Endothelial cell of umbilical vein (primary cell): ENCODE measurements around the gene DUSP28. TPM values are rescaled to one million over a fixed set of nuclear protein-coding genes. Genes with fewer than 3 reads are reported as not detected.

Experiments used
- BruUV-seq: library from RNA; stranded (reverse); fragments of 400-500 nt; replicated peaks from 2 replicates; lab custom pipeline; 2021; lab: Mats Ljungman, UMichigan
- CTCF ChIA-PET: fragments of 300-600, 350-600 bp; sonication (Branson Sonifier 250); formaldehyde crosslinking; loops from one replicate; lab custom pipeline; 2021; ENCODE audit warnings: antibody characterized with exemption, inconsistent platforms; lab: Charles Lee
- POLR2A ChIA-PET: fragments of 300-600, 350-600 bp; sonication (Branson Sonifier 250); formaldehyde crosslinking; loops from one replicate; lab custom pipeline; 2021; ENCODE audit warnings: antibody characterized with exemption, inconsistent platforms; lab: Charles Lee
- DNase-seq: peaks from one replicate; pipeline ENCODE4 v3.0.0-alpha.2; 2011; ENCODE audit warnings: low read depth, low spot score
- FAIRE-seq: peaks from 2 replicates; lab custom pipeline; 2011; peaks lifted over from hg19 to GRCh38; lab: Jason Lieb, UNC
- H2AFZ ChIP-seq: 2 replicates; pipeline ENCODE4 v1.6.0; 2012; ENCODE audit warnings: low read depth, low read length, control low read depth, inconsistent platforms
- H3K27ac ChIP-seq: 2 replicates; pipeline ENCODE4 v1.5.1; 2011; ENCODE audit warnings: low read depth, mild to moderate bottlenecking, control low read depth, low read length, moderate library complexity; ENCODE audit not compliant: insufficient read depth
- H3K27me3 ChIP-seq, 2 experiments: 2 replicates each; pipeline versions ENCODE4 v1.6.0 to v1.6.1; 2011; ENCODE audit warnings: low read length in 2 of 2, mixed read lengths in 1 of 2; ENCODE audit not compliant: control insufficient read depth in 2 of 2, insufficient read depth in 2 of 2
- H3K36me3 ChIP-seq, 2 experiments: 2 replicates in 1 of 2; 3 replicates in 1 of 2; pipeline ENCODE4 v1.5.1; 2011; ENCODE audit warnings: low read length in 2 of 2, mild to moderate bottlenecking in 1 of 2, moderate library complexity in 1 of 2; ENCODE audit not compliant: control insufficient read depth in 2 of 2, insufficient read depth in 2 of 2; ENCODE audit errors: extremely low read depth in 1 of 2
- H3K4me1 ChIP-seq: 3 replicates; pipeline ENCODE4 v1.5.1; 2011; ENCODE audit warnings: mild to moderate bottlenecking, low read length; ENCODE audit not compliant: control insufficient read depth, insufficient read depth; ENCODE audit errors: extremely low read depth
- H3K4me2 ChIP-seq: 2 replicates; pipeline ENCODE4 v1.6.1; 2011; ENCODE audit warnings: low read length, control low read depth, mixed read lengths; ENCODE audit not compliant: insufficient read depth
- H3K4me3 ChIP-seq, 3 experiments: fragments of 200-600 bp in 1 of 3; sonication (generic), shearing (Covaris generic) in 1 of 3; replicated peaks in 1 of 3; 2 replicates each; pipeline ENCODE4 v1.5.1; 2011 to 2016; ENCODE audit warnings: control low read depth in 3 of 3, low read length in 3 of 3, mild to moderate bottlenecking in 2 of 3, inconsistent platforms in 1 of 3, low read depth in 1 of 3, moderate library complexity in 1 of 3; ENCODE audit not compliant: insufficient read depth in 1 of 3
- H3K79me2 ChIP-seq: 2 replicates; pipeline ENCODE4 v1.6.0; 2012; ENCODE audit warnings: low read length, inconsistent platforms; ENCODE audit not compliant: control insufficient read depth, insufficient read depth
- H3K9ac ChIP-seq: replicated peaks from 2 replicates; pipeline ENCODE3; 2011; ENCODE audit warnings: low read length, control low read depth; ENCODE audit not compliant: insufficient read depth; ENCODE audit errors: extremely low read depth
- H3K9me1 ChIP-seq: replicated peaks from 3 replicates; pipeline ENCODE4 v1.6.0; 2011; ENCODE audit warnings: mild to moderate bottlenecking, low read length; ENCODE audit not compliant: control insufficient read depth, insufficient read depth; ENCODE audit errors: extremely low read depth
- H3K9me3 ChIP-seq: replicated peaks from 2 replicates; pipeline ENCODE4 v1.5.1; 2012; ENCODE audit warnings: low read length, inconsistent platforms; ENCODE audit not compliant: control insufficient read depth, insufficient read depth
- H4K20me1 ChIP-seq: replicated peaks from 2 replicates; pipeline ENCODE3; 2011; ENCODE audit warnings: mild to moderate bottlenecking, low read length; ENCODE audit not compliant: control insufficient read depth, insufficient read depth; ENCODE audit errors: extremely low read depth
- EZH2 ChIP-seq: IDR thresholded peaks from 2 replicates; pipeline ENCODE4 v1.6.1; 2012; ENCODE audit warnings: borderline replicate concordance, low read depth, mild to moderate bottlenecking, moderate library complexity, low read length, inconsistent platforms; ENCODE audit not compliant: severe bottlenecking
- FOS ChIP-seq: IDR thresholded peaks from 2 replicates; pipeline ENCODE4 v1.6.1; 2011; ENCODE audit warnings: mild to moderate bottlenecking, low read length, moderate library complexity, borderline replicate concordance; ENCODE audit not compliant: insufficient read depth
- GATA2 ChIP-seq: IDR thresholded peaks from 2 replicates; pipeline ENCODE4 v1.7.0; 2011; ENCODE audit warnings: low read depth, mild to moderate bottlenecking, moderate library complexity, mixed read lengths, low read length; ENCODE audit not compliant: insufficient read length, insufficient read depth
- JUN ChIP-seq: IDR thresholded peaks from 2 replicates; pipeline ENCODE4 v1.6.1; 2011; ENCODE audit warnings: borderline replicate concordance, low read depth; ENCODE audit not compliant: insufficient read length, insufficient read depth
- MYC ChIP-seq: IDR thresholded peaks from one replicate; pipeline ENCODE4 v1.6.1; 2011; ENCODE audit warnings: mild to moderate bottlenecking, low read depth, low read length
- POLR2A ChIP-seq: IDR thresholded peaks from 2 replicates; pipeline ENCODE4 v1.6.1; 2012; ENCODE audit warnings: low read depth, mild to moderate bottlenecking, control low read depth, low read length
- POLR2AphosphoS5 ChIP-seq: IDR thresholded peaks from 2 replicates; pipeline ENCODE4 v1.6.1; 2012; ENCODE audit warnings: low read depth, mild to moderate bottlenecking, control low read depth, low read length, moderate library complexity; ENCODE audit not compliant: insufficient read depth
- dilution Hi-C: fragments of 300-500 bp; cut with MboI; formaldehyde crosslinking; loops from one replicate; pipeline ENCODE4 v1.15.0; 2019; ENCODE audit warnings: low sequenced_read_pairs; ENCODE audit not compliant: extremely low pct_ligation_motif_present
- intact Hi-C: fragments of 100-400 bp; cut with micrococcal nuclease; formaldehyde crosslinking; loops from one replicate; pipeline ENCODE4 v1.10.0; 2022
- polyA plus RNA-seq, 4 experiments: library from polyadenylated mRNA; depleted of rRNA in 3 of 4; stranded (reverse) in 3 of 4; unstranded in 1 of 4; fragments of >200 nt; gene quantifications; 2 replicates each; pipeline versions ENCODE4 v1.2.1 to v1.2.3, GENCODE V29; 2011 to 2012; ENCODE audit warnings: missing spikeins in 1 of 4
- total RNA-seq: library from RNA; stranded (reverse); gene quantifications from 2 replicates; pipeline ENCODE4 v1.2.3, GENCODE V29; 2021
- TF ChIP-seq, protein P1 (sequence below): IDR thresholded peaks from 2 replicates; pipeline ENCODE4 v1.6.1; 2011; ENCODE audit not compliant: insufficient read depth, insufficient read length
- TF ChIP-seq, protein P2 (sequence below), 2 donors: IDR thresholded peaks; 1 replicate in 1 of 2; 2 replicates in 1 of 2; pipeline ENCODE4 v1.5.1; 2011; ENCODE audit warnings: low read length in 2 of 2, mild to moderate bottlenecking in 2 of 2, moderate library complexity in 2 of 2, control low read depth in 1 of 2, inconsistent platforms in 1 of 2, low read depth in 1 of 2; ENCODE audit not compliant: insufficient read depth in 1 of 2; ENCODE audit errors: extremely low read depth in 1 of 2

DUSP28 gene
- total and polyA plus RNA-seq, 2 donors (not counting 3 experiments of a cell fraction or from before 2014, with no cell fraction given): 2.2 to 4.3 TPM

DNA sequence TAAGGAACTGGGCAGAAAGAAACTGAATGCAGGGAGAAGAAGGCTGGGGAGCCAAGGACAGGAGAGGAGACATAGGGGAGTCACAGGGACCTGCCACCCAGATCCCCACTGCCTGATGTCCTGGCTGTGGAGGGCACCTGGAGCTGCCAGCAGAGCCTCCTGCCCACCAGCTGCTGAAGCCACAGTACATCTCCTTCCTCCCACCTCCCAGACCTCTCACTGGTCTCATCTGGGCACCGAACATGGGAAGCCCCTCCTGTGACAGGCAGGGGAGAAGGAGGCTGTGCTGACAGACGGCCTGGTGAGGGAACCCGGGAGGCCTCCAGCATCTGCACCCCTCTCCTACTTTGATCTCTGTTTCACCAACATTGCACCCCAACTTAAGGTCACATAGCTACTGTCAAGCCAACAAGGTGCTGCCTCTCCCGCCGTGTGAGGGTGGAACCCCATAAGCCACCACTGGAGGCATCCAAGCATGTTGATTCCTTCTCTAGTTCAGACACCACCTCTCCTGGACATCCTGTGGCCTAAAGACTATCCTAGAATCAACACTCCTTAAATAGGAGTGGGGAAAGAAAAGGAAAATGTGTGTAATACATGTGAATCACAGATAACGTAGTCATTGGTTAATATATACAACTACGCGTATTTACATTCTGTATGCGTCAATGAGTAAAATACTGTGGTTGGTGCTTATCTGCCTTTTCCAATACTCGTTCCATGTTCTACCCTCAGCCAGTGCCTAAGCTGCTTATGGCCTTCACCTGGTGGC lies 4.6 kb downstream of the DUSP28 start:
- no peak for TF ChIP-seq GATA2
- TF ChIP-seq, protein P1, sequence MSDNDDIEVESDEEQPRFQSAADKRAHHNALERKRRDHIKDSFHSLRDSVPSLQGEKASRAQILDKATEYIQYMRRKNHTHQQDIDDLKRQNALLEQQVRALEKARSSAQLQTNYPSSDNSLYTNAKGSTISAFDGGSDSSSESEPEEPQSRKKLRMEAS: no peak
- TF ChIP-seq, protein P2, sequence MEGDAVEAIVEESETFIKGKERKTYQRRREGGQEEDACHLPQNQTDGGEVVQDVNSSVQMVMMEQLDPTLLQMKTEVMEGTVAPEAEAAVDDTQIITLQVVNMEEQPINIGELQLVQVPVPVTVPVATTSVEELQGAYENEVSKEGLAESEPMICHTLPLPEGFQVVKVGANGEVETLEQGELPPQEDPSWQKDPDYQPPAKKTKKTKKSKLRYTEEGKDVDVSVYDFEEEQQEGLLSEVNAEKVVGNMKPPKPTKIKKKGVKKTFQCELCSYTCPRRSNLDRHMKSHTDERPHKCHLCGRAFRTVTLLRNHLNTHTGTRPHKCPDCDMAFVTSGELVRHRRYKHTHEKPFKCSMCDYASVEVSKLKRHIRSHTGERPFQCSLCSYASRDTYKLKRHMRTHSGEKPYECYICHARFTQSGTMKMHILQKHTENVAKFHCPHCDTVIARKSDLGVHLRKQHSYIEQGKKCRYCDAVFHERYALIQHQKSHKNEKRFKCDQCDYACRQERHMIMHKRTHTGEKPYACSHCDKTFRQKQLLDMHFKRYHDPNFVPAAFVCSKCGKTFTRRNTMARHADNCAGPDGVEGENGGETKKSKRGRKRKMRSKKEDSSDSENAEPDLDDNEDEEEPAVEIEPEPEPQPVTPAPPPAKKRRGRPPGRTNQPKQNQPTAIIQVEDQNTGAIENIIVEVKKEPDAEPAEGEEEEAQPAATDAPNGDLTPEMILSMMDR (IDR thresholded peaks at IDR 0.05; ENCODE audit: extremely low read depth in 1 of 2, insufficient read depth in 1 of 2, low read depth in 1 of 2, low read length in 2 of 2): no peak
- no peak for TF ChIP-seq JUN
- TF ChIP-seq MYC: no peak
- TF ChIP-seq POLR2A: no peak
- no peak for TF ChIP-seq POLR2AphosphoS5
- no peak for TF ChIP-seq EZH2
- TF ChIP-seq FOS: no peak
- Histone ChIP-seq H2AFZ (no peak overlapping the region), H3K4me3 (no peak overlapping the region), H3K9me1 (no peaks in the 10 kb centered on the region), H3K27me3 (no peaks in the 10 kb centered on the region), H4K20me1 (no peaks in the 10 kb centered on the region), H3K4me2 (peak overlapping the region; percentile 6), H3K27ac (peak overlapping the region; percentile 98), H3K79me2 (peaks cover 9% of the 10 kb centered on the region), H3K36me3 (no peaks in the 10 kb centered on the region), H3K9me3 (no peaks in the 10 kb centered on the region), H3K9ac (no peak overlapping the region), H3K4me1 (peaks cover 46% of the 10 kb centered on the region)
- dilution Hi-C loops: no loop called here
- FAIRE-seq: peak; percentile 74
- ChIA-PET POLR2A (no interaction called here), CTCF (interaction anchor here (2.6 to 3.2 kb wide), 2 partner anchors 8 to 22 kb away, joined by 17 to 47 read pairs; partner anchors contain the start of genes ANKMY1 and CAPN10)
- BruUV-seq: no TSS peak
- DNase-seq: no peak
- intact Hi-C loops: loop anchor here (5.0 to 10.0 kb wide), 5 partner anchors 127 to 753 kb away; partner anchors contain the start of genes GPC1, HDLBP, SEPTIN2 and SNED1
